GM21619 (cell line): ENCODE results near the gene BMP2.

Experiments
- ATAC-seq: cut with Tn5 transposase; IDR thresholded peaks from one replicate; pipeline ENCODE4 v1.9.1; 2021; ENCODE audit not compliant: unreplicated experiment

BMP2 gene

GRCh38 chr20:6767126-6767535 lies 355 bp upstream of the BMP2 start:
- no peak for ATAC-seq

GRCh38 chr20:6768228-6769140 lies 998 bp downstream of the BMP2 start:
- ATAC-seq, result peak; percentile 17

- no peak for ATAC-seq
Measured at GRCh38 chr20:6769903-6770785, 2.7 kb downstream of the BMP2 start.

DNA sequence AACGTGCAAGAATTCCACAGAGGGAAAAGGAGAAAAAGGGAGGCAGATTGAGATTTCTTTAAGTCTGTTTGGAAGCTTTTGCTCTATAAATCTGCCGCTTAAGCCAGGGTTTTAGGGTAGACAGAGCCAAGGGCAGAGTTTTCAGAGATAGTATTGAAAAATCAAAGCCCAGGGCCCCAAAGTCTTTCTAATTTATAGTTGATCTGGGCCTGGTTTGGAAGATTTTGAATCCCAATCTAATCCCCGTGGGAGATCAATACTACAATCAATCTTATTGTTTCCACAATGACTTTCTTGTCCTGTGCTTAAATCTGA lies 3.3 kb downstream of the BMP2 start:
- ATAC-seq, result no peak

- no peak for ATAC-seq
Measured at GRCh38 chr20:6780433-6781190, 13.1 kb downstream of the BMP2 start.

- no peak for ATAC-seq
Measured at GRCh38 chr20:6783752-6784151, 16.3 kb downstream of the BMP2 start.

GRCh38 chr20:6784210-6784631 lies 16.7 kb downstream of the BMP2 start:
- ATAC-seq, result no peak

DNA sequence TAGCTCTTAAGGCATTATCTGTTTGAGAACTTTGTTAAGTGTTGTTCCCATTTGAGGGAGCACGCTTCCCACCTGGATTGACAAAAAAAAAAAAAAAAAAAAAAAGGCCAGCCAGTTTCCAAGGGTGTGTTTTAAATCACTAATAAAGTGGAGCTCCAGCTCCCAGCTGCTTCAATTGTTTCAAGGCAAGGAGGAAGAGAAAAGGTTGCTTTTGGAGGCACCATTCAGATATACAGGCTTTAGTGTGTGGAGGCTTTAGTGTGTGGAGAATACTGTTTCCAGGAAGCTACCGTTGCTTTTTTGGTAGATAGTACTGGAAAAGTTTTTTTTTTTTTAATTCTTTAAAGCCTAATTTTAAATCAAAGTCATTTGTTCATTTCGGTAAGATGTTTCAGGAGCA lies 17.3 kb downstream of the BMP2 start:
- ATAC-seq, result no peak

- ATAC-seq, result no peak
Measured at GRCh38 chr20:6786548-6786947, 19.1 kb downstream of the BMP2 start.

DNA sequence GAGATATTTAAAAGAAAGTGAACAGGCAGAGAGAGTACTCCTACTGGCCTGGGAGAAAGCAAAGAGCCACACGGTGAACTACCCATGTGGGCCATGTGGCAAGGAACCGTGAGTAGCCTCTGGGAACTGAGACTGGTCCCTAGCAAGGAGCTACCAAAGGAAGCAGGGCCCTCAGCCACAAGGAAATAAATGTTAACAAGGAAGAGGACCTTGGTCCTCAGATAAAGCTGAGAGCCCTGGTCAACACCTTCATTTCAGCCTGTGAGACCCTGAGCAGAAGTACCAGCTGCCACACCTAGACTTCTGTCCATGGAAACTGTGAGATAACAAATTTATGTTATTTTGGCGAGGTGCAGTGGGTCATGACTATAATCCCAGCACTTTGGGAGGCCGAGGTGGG lies 25.3 kb downstream of the BMP2 start:
- ATAC-seq, result no peak

GRCh38 chr20:6802227-6802626 lies 34.7 kb downstream of the BMP2 start:
- no peak for ATAC-seq

- no peak for ATAC-seq
Measured at GRCh38 chr20:6806275-6806674, 38.8 kb downstream of the BMP2 start.

GRCh38 chr20:6811262-6812035 lies 44.0 kb downstream of the BMP2 start:
- no peak for ATAC-seq

GRCh38 chr20:6812530-6812929 lies 45.0 kb downstream of the BMP2 start:
- no peak for ATAC-seq

- ATAC-seq, result no peak
Measured at GRCh38 chr20:6814945-6815344, 47.5 kb downstream of the BMP2 start.

DNA sequence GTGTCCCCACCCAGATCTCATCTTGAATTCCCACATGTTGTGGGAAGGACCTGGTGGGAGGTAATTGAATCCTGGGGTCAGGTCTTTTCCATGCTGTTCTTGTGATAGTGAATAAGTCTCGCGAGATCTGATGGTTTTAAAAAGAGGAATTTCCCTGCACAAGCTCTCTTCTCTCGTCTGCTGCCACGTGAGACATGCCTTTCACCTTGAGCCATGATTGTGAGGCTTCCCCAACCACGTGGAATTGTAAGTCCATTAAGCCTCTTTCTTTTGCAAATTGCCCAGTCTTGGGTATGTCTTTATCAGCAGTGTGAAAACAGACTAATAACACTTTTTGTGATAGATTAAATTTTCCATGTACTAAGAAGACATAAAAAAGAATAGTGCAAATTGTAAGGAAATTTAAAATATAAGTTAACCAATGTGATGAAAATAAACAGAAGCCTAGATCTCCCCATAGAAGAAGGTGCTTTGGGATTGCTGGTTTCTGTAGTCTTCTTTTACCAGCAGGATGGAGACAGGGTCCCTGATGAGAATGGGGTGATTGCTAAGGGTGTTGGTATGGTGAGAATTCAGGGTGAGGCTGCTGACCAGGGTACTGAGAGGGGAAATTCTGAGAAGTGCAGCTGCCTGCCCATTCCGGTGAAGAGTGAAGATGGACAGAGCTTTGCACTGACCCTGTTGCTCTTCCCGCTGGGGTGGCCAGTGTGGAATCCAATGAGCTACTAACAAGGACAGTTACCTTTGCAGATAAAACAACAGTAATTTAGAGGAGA lies 50.7 kb downstream of the BMP2 start:
- ATAC-seq, result no peak

DNA sequence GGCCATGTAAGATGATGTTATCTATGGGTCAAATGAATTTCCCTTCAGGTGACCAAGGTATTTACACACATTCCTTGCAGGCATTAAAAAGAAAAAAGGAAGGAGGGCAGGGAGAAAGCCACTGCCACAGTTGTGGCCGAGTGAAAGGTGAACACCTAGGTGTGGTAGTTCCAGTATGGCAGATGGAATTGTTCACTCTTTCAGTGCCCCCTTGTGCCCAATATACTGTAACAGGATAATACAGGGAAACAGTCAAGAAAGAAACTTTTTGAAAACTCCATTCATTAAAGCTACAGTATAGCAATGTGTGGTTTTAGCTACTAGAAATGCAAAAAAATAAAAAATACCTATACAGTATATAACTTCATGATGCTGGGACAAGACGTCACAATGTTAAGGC lies 52.1 kb downstream of the BMP2 start:
- ATAC-seq, result no peak

DNA sequence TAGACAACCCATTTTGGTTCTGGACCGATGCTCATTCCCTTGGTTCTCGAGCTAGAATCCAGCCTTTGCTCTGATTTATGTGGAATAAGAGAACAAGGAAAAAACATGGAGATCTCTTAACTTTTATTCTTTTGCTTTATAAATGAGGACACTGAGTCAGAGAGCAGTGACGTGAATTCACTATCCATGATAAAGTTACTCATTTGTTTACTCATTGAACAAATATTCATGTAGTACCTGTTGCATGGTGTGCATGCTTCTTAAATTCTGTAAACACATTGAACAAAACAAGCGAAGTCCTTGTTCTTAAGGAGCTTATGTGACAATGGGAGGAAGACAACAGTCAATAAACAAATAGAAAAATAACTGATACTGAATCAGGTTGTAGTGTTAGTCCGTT lies 56.9 kb downstream of the BMP2 start:
- no peak for ATAC-seq

DNA sequence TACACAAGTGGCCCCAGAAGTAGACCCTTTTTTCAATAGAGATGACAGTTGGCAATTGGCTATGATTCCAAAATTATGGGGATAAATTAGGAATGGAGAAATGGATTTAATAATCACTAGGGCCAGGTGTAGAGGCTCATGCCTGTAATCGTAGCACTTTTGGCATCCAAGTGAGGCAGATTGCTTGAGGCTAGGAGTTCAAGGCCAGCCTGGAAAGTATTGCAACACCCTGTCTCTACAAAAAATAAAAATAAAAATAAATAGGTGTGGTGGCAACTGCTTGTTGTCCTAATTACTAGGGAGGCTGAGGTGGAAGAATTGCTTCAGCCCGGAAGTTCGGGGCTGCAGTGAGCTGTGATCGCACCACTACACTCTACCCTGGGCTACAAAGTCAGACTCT lies 60.0 kb downstream of the BMP2 start:
- ATAC-seq, result no peak
